Stimulated activated CD4-positive, alpha-beta T cell treated with anti-CD3 and anti-CD28 coated beads, Interleukin-1b, Interleukin-23, amount 100 ng/mL, for 1 hour (primary cell): ENCODE data around the gene SPINT3.

ENCODE experiments used
- DNase-seq, 2 donors: peaks; one replicate each; pipeline ENCODE4 v3.0.0-alpha.2; 2020; ENCODE audit warnings: low read depth in 2 of 2

Gene SPINT3

DNA sequence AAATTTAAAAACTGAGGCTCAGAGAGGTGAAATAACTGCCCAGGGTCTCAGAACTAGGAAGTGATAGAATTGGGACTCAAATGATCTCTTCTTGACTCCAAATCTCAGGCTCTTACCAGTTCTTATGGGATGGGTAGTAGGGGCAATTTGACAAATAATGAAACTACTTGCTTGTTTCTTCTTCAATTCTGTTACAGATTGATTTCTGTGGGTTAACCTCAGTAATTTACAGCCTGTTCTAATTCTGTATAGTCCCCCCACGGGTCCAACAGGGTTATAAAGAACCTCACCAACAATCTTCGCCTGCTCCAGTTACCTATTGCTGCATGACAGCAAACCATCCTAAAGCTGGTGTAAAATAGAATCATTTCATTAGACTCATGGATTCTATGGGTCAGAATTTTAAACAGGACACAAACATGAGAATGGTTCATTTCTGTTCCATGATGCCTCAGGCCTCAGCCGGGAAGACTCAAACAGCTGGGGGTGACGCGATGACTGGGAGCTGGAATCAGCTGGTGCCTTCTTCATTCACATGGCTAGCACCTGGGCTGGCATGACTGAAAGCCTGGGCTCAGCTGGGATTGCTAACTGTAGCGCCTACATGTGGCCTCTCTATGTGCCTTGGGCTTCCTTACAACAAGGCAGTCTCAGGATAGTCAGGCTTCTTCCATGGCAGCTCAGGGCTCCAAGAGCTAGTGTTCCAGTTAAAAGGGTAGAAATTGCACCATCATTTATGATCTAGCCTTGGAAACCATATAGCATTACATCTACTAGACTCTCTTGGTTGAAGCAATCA lies 52.5 kb downstream of the SPINT3 start:
- DNase-seq, result no peak
